WERI-Rb-1 (cell line): ENCODE results near the gene RBMS3.

Experiments used
- DNase-seq: peaks from one replicate; pipeline ENCODE4 v3.0.0-alpha.2; 2020
- H3K27ac ChIP-seq: fragments of 250-450 bp; sonication (Bioruptor Pico); 2 replicates; pipeline ENCODE4 v1.5.1; 2020; ENCODE audit warnings: mild to moderate bottlenecking, moderate library complexity
- H3K27me3 ChIP-seq: fragments of 250-450 bp; sonication (Bioruptor Pico); 2 replicates; pipeline ENCODE4 v1.5.1; 2021; ENCODE audit warnings: mild to moderate bottlenecking, low read depth, moderate library complexity; ENCODE audit not compliant: insufficient read depth, severe bottlenecking
- H3K36me3 ChIP-seq: fragments of 250-450 bp; sonication (Bioruptor Pico); 2 replicates; pipeline ENCODE4 v1.5.1; 2020; ENCODE audit warnings: mild to moderate bottlenecking, moderate library complexity
- H3K4me3 ChIP-seq: 2 replicates; pipeline ENCODE4 v1.5.1; 2011; ENCODE audit warnings: low read depth, mild to moderate bottlenecking, control low read depth, low read length
- H3K9me3 ChIP-seq: fragments of 250-450 bp; sonication (Bioruptor Pico); 2 replicates; pipeline ENCODE4 v1.5.1; 2021; ENCODE audit warnings: mild to moderate bottlenecking, moderate library complexity; ENCODE audit not compliant: severe bottlenecking
- CTCF ChIP-seq: IDR thresholded peaks from 2 replicates; pipeline ENCODE4 v1.5.1; 2011; ENCODE audit warnings: low read depth, mild to moderate bottlenecking, control low read depth, inconsistent platforms, low read length

RBMS3 gene

GRCh38 chr3:29339016-29339833, 58.4 kb downstream of the RBMS3 start:
- H3K4me3 ChIP-seq, result 0 out of 2 replicates have a peak overlapping the region, but pooled peaks have one; percentile 10
- DNase-seq, result peak; percentile 55

GRCh38 chr3:29344154-29344553, 63.3 kb downstream of the RBMS3 start:
- no peak for TF ChIP-seq CTCF
- no peak for DNase-seq
- H3K27ac ChIP-seq, result no peak overlapping the region
- H3K27me3 ChIP-seq, result no peaks in the 10 kb centered on the region
- no peaks in the 10 kb centered on the region for H3K36me3 ChIP-seq
- no peaks in the 10 kb centered on the region for H3K9me3 ChIP-seq
- no peak overlapping the region for H3K4me3 ChIP-seq

More at GRCh38 chr3:29339016-29339833, 58.4 kb downstream of the RBMS3 start:
- H3K27ac ChIP-seq, result no peak overlapping the region
- no peak for TF ChIP-seq CTCF
- no peaks in the 10 kb centered on the region for H3K27me3 ChIP-seq
- H3K9me3 ChIP-seq, result no peaks in the 10 kb centered on the region
- H3K36me3 ChIP-seq, result no peaks in the 10 kb centered on the region

- H3K27me3 ChIP-seq, result no peaks in the 10 kb centered on the region
- H3K27ac ChIP-seq, result no peak overlapping the region
- no peak overlapping the region for H3K4me3 ChIP-seq
- no peaks in the 10 kb centered on the region for H3K36me3 ChIP-seq
- no peaks in the 10 kb centered on the region for H3K9me3 ChIP-seq
- no peak for DNase-seq
- TF ChIP-seq CTCF, result no peak
Observed at GRCh38 chr3:29344935-29345334, 64.1 kb downstream of the RBMS3 start.

GRCh38 chr3:29345516-29346300, 64.8 kb downstream of the RBMS3 start:
- Histone ChIP-seq H3K9me3 (no peaks in the 10 kb centered on the region), H3K27me3 (no peaks in the 10 kb centered on the region), H3K27ac (no peak overlapping the region), H3K4me3 (no peak overlapping the region), H3K36me3 (no peaks in the 10 kb centered on the region)
- no peak for DNase-seq
- TF ChIP-seq CTCF, result no peak

GRCh38 chr3:29346828-29347227, 66.0 kb downstream of the RBMS3 start:
- Histone ChIP-seq H3K36me3 (no peaks in the 10 kb centered on the region), H3K27ac (no peak overlapping the region), H3K4me3 (no peak overlapping the region), H3K9me3 (no peaks in the 10 kb centered on the region), H3K27me3 (no peaks in the 10 kb centered on the region)
- no peak for DNase-seq
- TF ChIP-seq CTCF, result no peak
